AML-193 (cell line): ENCODE data around the gene HLA-A.

Experiments used
- DNase-seq, 2 experiments: peaks; one replicate each; lab custom pipeline; 2025; lab: John Stamatoyannopoulos, UW

HLA-A gene

DNA sequence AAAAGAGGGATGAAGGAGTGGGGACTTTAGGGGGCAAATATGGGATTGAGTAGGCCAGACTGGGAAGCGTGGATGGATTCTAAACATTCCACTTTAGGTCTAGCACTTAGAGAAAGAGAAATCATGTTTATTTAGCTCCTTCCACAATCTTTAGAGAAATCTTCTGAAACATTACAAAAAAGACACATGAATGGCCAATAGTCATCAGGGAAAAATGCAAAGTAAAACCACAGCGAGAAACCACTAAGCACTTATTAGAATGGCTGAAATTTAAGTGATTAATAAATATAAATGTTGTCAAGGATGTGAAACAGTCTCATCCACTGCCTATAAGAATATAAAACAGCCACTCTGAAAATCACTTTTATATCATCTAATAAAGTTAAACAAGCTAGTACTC, 46.9 kb downstream of the HLA-A start:
- DNase-seq: no peak

DNA sequence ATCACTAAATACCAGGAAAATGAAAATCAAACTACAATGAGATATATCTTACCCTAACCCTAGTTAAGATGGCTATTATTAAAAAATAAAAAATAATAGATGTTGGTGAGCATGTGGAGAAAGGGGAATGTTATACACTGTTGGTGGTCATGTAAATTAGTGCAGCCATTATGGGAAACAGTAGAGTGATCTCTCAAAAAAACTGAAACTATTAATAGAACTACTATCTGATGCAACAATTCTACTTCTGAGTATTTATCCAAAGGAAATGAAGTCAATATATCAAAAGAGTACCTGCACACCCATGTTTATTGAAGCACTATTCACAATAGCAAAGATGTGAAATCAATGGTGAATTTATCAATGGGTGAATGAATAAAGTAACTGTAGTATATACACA, 48.6 kb downstream of the HLA-A start:
- no peak for DNase-seq

DNA sequence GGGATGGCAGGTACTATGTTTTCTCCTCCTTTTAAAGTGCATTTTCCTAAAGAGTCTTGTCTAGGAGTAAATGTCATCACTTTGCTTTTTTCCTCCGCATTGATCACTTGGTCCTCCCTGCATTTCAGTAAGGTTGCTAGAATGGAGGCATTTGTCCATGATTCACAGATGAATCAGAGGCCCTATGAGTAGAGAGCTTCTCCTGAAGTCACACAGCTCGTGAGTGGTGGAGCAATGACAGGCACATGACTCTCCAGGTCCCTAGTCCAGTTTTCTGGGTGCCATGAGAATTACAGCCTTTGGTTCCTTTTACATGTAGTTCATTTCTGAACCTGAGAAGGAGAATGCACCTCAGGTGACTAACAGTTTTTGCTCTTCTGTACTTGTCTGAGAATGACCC, 50.5 kb downstream of the HLA-A start:
- no peak for DNase-seq

DNA sequence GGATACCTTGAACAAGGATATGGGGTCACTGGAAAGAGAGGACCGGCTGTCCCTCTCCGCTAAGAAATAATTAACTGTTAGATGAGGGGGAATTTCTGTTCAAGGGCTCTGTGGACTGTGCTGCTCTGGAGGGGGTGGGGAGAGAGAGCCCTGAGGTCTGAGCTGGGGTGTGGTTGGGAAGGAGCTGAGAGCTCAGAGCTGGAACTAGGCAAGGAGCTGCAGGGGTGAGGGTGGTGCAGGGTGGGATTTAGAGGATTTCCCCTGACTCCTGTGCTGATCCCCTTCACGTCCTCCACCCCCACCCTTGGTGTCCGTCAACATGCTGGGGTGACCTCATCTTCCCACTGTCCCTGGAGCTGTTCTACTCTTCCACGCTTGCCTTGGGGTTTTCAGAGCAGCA, 52.5 kb downstream of the HLA-A start:
- no peak for DNase-seq

DNA sequence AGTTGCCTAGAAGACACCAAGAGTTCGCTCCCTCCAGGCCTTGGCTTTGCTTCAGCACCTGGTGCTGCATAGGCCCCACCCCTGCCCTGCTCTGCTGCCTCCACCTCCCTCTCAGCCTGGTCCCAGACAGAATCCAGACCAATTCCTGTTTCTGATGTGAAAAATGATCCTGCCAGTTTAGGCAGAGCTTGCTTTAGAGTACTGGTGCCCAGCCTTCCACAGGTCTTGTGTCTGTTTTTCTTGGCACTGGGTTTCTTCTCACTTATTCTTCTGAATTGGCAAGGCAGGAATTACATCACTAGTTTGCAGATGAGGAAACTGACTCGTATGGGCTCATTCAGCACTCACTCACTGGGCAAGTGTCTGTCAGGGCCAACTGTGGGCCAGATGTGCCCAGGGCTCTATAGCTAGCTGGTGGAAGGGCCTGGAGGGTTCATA, 53.0 kb downstream of the HLA-A start:
- DNase-seq: peak; percentile 58 to 63
